PFSK-1 (cell line): Measurements from ENCODE around the gene ZNF445.

Source experiments
- FOXP2 ChIP-seq: optimal IDR thresholded peaks from 2 replicates; pipeline ENCODE3; 2011; ENCODE audit warnings: borderline replicate concordance, control low read depth, inconsistent platforms; ENCODE audit not compliant: insufficient read depth; ENCODE audit errors: extremely low read length, extremely low read depth
- POLR2AphosphoS5 ChIP-seq: IDR thresholded peaks from 2 replicates; pipeline ENCODE4 v1.6.1; 2012; ENCODE audit warnings: low read depth, mild to moderate bottlenecking, control low read depth, low read length, moderate library complexity
- SIN3A ChIP-seq: IDR thresholded peaks from 2 replicates; pipeline ENCODE4 v1.6.1; 2012; ENCODE audit warnings: mild to moderate bottlenecking, low read length, moderate library complexity, borderline replicate concordance; ENCODE audit not compliant: insufficient read depth
- TAF1 ChIP-seq: IDR thresholded peaks from 2 replicates; pipeline ENCODE4 v1.6.1; 2012; ENCODE audit warnings: low read length, control low read depth, borderline replicate concordance; ENCODE audit not compliant: insufficient read depth
- TF ChIP-seq, protein P1 (sequence below), 2 experiments: IDR thresholded peaks; 2 replicates each; pipeline versions ENCODE4 v1.6.1 to v1.8.0; 2011 to 2012; ENCODE audit warnings: low read depth in 2 of 2, low read length in 2 of 2, control low read depth in 1 of 2, inconsistent platforms in 1 of 2, mild to moderate bottlenecking in 1 of 2, moderate library complexity in 1 of 2; ENCODE audit not compliant: insufficient read depth in 1 of 2

The ZNF445 gene

DNA sequence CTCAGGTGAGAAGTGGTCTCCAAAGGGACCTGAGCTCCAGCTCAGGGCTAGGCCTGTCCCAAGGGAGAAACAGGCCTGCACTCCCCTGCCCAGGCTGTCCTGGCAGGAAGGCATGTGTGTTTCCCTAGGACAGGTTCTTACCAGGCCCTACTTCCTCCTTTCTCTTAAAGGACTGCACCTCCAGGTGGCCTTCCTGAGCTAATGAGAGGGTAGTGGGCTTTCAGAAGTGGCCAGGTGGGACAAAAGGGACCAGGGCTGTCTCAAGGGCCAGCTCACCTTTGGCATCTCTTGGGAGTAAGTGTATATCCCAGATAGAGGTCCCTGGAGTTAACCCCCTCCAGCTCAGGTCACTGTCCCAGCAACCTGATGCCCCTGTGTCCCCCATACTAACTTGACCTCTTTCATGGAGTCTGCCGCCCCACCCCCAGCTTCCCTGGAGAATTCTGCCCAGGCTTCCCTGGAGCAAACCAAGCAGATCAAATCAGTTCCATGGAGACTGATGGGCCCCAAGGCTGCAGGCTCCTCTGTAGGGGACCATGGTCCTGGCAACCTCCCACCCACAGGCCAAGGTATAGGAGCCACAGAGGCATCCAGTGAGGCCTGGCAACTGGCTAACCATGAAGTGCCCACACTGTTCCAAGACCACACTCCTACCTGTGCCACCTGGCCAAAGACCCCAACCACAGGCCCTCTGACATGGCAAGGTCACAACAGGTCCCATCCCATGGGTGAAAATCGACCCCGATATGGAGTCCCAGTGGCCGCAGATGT, 67.6 kb downstream of the ZNF445 start:
- no peak for TF ChIP-seq TAF1
- TF ChIP-seq, protein P1, sequence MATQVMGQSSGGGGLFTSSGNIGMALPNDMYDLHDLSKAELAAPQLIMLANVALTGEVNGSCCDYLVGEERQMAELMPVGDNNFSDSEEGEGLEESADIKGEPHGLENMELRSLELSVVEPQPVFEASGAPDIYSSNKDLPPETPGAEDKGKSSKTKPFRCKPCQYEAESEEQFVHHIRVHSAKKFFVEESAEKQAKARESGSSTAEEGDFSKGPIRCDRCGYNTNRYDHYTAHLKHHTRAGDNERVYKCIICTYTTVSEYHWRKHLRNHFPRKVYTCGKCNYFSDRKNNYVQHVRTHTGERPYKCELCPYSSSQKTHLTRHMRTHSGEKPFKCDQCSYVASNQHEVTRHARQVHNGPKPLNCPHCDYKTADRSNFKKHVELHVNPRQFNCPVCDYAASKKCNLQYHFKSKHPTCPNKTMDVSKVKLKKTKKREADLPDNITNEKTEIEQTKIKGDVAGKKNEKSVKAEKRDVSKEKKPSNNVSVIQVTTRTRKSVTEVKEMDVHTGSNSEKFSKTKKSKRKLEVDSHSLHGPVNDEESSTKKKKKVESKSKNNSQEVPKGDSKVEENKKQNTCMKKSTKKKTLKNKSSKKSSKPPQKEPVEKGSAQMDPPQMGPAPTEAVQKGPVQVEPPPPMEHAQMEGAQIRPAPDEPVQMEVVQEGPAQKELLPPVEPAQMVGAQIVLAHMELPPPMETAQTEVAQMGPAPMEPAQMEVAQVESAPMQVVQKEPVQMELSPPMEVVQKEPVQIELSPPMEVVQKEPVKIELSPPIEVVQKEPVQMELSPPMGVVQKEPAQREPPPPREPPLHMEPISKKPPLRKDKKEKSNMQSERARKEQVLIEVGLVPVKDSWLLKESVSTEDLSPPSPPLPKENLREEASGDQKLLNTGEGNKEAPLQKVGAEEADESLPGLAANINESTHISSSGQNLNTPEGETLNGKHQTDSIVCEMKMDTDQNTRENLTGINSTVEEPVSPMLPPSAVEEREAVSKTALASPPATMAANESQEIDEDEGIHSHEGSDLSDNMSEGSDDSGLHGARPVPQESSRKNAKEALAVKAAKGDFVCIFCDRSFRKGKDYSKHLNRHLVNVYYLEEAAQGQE (IDR thresholded peaks at IDR 0.05; ENCODE audit: insufficient read depth in 1 of 2, low read depth in 2 of 2, low read length in 2 of 2) = no peak
- no peak for TF ChIP-seq SIN3A
- TF ChIP-seq FOXP2 = no peak
- TF ChIP-seq POLR2AphosphoS5 = no peak

DNA sequence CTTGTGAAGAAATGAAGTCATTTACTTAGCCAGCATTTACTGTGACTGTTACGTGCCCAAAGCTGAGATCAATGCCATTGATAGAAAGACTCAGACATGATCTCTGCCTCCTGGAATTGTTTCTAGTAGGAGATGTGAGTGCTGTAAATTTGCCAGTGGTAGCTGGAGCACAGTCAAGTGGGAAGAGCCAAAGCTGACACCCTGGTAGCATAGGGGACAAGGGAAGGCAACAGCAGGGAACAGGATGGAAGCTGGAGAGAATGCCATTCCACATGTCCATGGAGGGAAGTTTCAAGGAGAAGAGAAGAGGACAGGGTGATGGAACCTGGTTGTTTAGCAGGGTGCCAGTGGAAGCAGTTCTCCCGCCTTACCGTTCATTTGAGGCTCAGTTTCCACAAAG, 74.9 kb downstream of the ZNF445 start:
- TF ChIP-seq, protein P1 (IDR thresholded peaks at IDR 0.05; ENCODE audit: insufficient read depth in 1 of 2, low read depth in 2 of 2, low read length in 2 of 2) = no peak
- no peak for TF ChIP-seq POLR2AphosphoS5
- TF ChIP-seq TAF1 = no peak
- no peak for TF ChIP-seq SIN3A
- no peak for TF ChIP-seq FOXP2

DNA sequence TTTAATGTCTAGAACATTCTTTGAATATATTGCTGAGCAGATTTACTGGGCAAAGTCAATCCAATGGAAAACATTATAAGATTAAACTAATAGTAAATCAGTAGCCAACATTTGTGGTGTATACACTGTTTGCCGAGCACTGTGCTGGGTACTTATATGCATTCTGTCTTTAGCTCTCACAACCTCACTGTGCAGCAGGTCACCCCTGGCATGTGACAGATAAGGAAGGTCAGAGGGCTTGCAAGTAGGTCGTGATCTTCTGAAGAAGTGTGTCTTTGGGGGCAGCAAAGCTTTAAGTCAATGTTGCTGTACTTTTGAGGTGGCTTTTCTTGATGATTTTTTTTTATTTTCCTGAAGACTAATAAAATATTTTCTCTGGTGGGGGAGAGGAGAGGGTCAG, 76.7 kb downstream of the ZNF445 start:
- TF ChIP-seq FOXP2 (no peak), POLR2AphosphoS5 (no peak)
- TF ChIP-seq, protein P1 (IDR thresholded peaks at IDR 0.05; ENCODE audit: insufficient read depth in 1 of 2, low read depth in 2 of 2, low read length in 2 of 2) = no peak

DNA sequence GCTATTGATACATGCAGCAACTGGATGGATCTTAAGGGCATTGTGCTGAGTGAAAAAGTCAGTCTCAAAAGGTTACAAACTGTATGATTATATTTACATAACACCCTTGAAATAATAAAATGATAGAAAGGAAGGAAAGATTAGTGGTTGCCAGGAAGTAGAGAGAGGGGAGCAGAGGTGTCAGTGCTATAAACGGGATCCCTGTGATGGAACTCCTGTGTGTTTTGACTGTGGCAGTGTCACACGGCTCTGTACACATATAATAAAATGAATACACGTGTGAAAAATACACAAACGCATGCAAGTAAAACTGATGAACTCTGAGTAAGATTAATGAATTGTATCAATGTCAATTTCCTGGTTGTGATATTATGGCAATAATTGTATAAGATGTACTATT, 78.6 kb downstream of the ZNF445 start:
- TF ChIP-seq TAF1 (no peak), SIN3A (no peak), FOXP2 (no peak), POLR2AphosphoS5 (no peak)
- TF ChIP-seq, protein P1 (IDR thresholded peaks at IDR 0.05; ENCODE audit: insufficient read depth in 1 of 2, low read depth in 2 of 2, low read length in 2 of 2) = no peak
